NCI-H187 (cell line): Measurements from ENCODE around the gene ENTR1.
"Not testable (repeated sequence)": the region's sequence is repeated elsewhere in the genome, so short reads cannot be mapped to it uniquely, and the experiment has no call there.

Experiments
- DNase-seq, 2 experiments: peaks; one replicate each; lab custom pipeline; 2025; lab: John Stamatoyannopoulos, UW

The ENTR1 gene

DNA sequence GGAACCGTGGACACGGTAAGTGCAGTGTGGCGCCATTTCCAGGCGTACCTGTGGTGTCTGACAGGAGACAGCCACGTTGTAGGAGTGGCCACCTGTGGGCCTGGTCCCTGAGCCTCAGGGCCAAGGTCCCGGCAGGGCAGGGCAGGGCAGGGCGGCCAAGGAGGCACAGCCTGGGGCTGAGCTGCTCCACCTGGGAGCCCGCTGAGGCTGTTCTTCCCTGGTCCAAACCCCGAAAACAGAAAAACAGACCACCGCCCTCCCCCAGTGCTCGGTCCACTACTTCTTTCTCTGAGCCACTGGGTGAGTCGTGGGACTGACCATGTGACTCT, 8.6 kb upstream of the ENTR1 start:
- DNase-seq = no peak

DNA sequence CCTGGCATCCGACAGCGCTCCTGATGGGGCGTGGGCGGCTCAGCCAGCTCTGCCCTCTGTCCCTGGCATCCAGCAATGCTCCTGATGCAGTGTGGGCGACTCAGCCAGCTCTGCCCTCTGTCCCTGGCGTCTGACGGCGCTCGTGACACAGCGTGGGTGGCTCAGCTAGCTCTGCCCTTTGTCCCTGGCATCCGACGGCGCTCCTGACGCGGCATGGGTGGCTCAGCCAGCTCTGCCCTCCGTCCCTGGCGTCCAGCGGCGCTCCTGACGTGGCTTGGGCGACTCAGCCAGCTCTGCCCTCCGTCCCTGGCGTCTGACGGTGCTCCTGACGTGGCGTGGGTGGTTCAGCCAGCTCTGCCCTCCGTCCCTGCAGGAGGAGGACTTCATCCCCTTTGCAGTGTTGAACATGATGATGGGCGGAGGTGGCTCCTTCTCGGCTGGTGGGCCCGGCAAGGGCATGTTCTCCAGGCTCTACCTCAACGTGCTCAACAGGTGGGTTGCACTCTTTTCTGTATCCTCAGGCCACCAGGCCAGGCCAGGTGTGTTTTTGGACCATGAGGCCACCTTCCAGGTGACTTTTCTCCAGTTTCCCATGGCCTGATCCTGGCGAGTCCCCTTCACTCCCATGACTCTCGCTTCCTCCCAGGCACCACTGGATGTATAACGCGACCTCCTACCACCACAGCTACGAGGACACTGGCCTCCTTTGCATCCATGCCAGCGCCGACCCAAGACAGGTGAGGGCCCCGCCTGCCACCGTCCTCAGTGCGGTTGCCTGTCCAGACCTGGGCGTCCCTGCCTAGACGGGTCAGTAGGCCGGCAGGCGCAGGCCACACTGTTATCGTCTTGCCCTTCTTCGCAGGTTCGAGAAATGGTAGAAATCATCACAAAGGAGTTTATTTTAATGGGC, 8.0 kb upstream of the ENTR1 start:
- no peak for DNase-seq

- DNase-seq = no peak
Measured at GRCh38 chr9:136416914-136417313, 6.5 kb upstream of the ENTR1 start.

DNA sequence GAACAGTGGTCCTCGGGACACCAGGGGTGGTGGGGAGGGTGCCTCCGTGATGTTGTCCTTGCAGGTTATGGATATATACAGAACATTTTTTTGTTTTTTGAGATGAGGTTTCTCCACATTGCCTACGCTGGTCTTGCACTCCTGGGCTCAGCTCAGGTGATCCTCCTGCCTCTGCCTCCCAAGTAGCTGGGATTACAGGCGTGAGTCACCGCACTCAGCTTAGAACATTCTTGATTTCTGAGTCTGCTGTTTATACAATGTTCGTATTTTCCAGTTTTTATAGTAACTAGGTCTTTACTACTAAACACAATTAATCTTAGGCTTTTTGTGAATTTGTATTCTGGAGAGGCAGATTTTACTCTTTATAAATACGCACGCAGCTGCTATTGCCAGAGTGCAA, 6.0 kb upstream of the ENTR1 start:
- DNase-seq = no peak

GRCh38 chr9:136412962-136413361, 2.5 kb upstream of the ENTR1 start:
- DNase-seq = no peak

DNA sequence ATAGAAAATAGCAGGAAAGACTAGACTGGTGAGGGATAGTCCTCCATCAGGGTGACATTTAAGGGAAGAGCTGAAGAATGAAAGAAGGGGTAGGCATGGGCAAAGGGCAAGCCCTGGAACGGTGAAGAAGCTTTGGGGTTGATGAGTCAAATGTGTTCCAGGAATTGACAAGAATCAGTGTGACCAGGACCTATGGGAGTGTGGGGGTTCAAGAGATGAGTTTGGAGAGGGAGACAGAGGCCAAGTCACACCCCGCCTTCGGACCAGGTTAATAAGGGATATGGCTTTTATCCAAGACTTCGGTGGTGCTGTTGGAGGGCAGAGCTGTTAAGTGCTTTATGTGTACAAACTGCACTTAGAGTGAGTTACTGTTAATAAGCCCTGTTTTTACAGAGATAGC, 964 bp upstream of the ENTR1 start:
- DNase-seq = no peak

DNA sequence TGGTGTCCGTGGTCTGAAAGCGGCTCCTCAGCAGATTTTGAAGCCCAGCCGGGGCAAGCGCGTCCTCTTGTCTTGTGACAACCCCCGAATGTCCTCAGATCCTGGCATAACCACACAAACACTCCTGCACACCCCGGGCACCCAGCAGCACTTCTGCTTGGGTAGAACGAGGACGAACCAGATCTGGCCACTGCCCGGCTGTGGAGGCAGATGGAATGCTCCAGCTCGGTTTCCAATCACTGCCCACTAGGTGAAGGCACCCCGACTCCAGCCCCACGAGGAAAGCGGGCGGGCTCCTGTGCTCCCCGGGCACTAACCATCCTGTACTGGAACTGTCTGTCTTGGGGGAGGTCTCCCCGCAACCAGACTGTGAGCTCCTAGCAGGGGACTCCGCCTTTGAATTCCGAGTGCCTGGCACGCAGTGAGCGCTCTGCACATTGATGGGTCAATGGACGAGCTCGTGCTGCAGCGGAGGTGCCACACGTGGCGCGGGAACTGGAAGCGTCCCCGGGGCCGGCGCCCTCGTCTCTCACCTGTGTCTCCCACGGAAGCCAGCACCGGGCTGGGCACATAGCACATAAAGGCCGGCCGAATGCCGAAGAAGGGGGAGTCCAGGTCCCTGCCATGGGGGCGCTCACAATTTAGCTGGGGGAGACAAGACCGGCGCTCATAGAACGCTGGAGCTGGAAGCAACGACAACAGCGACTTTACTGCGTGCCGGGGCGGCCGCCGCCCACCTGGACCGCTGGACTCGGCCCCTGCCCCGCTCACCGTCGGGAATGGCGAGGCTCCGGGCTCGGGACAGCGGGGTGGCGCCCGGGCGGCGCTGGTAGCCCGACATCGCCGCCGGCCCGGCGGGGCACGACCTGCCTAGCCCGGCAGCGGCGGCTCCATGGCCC, 608 bp downstream of the ENTR1 start:
- no peak for DNase-seq

- no peak for DNase-seq
Measured at GRCh38 chr9:136407911-136408310, 2.5 kb downstream of the ENTR1 start.

- not testable (repeated sequence) for DNase-seq
Measured at GRCh38 chr9:136407061-136407460, 3.4 kb downstream of the ENTR1 start.

DNA sequence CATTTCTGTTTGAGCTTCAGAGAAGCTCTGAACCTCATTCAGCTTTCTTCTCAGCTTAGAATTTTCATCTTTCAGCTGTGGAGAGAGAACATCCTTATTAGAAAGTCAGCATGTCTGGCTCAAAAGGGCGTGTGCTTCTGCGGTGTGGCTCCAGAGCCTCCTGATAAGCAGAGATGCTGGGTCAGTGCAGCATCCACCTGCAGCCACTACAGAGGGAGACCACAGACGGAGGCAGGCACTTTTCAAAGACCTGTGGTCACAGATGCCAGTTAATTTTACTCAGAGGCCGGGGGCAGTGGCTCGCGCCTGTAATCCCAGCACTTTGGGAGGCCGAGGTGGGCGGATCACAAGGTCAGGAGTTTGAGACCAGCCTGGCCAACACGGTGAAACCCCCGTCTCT, 4.5 kb downstream of the ENTR1 start:
- DNase-seq = not testable (repeated sequence)

DNA sequence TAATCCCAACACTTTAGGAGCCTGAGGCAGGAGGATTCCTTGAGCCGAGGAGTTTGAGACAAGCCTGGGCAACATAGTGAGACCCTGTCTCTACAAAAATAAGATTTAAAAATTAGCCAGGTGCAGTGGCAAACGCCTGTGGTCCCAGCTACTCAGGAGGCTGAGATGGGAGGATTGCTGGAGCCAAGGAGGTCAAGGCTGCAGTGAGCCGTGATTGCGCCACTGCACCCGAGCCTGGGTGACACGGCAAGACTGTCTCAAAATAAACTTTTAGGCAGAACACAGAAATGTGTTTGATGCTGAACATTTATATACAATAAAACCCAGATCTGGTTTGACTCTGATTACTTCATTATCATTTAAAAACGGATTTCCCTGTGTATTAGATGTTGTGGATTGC, 4.9 kb downstream of the ENTR1 start:
- no peak for DNase-seq

GRCh38 chr9:136404801-136405136, 5.6 kb downstream of the ENTR1 start:
- DNase-seq = no peak

DNA sequence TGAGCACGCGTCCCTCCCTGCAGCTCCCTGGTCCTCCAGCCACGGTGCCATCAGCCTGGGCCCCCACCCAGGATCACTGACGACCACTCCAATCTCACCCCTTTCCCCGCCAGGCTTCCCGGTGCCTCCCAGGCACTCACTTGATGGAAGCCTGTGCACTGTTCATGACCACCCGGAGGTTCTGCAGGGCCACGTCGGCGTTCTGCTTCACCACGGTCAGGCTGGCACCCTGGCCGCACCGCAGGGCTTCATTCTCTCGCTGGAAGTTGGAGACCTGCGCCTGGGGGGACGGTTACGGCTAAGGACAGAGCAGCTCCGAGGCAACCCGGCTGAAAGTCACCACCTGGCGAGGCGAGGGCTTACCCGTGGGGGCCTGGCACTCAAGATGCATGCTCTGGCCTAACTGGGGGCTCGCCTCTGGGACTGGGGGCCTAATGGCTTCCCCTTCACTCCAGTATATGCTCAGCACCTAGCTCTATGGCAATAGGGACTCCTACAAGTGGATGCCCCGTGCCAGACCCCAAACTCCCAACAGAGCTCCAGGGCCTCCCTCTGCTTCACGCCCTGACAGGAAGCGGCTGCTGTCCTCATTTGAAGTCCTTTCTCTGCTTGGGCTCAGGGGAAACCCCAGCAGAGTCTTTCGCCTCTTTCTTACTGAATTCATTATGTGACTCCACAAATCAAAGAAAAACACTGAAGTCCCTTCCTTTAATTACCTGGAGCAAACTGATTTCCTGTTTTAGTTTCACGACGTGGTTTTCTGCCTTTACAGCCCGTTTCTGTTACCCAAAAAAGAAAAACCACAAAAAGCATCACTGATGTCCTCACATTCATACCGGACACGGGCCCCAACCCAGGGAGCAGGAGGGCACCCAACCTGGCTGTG, 6.3 kb downstream of the ENTR1 start:
- no peak for DNase-seq

GRCh38 chr9:136403538-136403914, 6.9 kb downstream of the ENTR1 start:
- DNase-seq = no peak

DNA sequence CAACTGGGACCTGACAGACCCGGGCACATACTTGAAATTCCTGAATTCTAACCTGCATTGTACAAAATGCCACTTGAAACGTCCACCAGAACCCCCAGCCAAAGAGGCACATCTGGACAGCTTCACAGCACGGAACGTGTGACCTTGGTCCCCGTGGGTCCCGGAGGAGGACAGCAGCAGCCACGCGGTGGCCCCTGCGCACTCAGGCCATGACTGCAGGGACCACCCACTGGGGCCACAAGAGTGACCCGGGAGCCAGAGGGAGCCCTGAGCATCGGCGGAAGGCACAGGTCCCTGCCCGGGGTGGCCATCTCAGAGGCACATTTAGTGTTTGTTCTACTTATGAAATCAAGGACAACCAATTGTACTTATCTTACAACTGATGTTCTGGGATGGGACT, 8.3 kb downstream of the ENTR1 start:
- DNase-seq = no peak

- DNase-seq = no peak
Measured at GRCh38 chr9:136401173-136401922, 9.1 kb downstream of the ENTR1 start.

DNA sequence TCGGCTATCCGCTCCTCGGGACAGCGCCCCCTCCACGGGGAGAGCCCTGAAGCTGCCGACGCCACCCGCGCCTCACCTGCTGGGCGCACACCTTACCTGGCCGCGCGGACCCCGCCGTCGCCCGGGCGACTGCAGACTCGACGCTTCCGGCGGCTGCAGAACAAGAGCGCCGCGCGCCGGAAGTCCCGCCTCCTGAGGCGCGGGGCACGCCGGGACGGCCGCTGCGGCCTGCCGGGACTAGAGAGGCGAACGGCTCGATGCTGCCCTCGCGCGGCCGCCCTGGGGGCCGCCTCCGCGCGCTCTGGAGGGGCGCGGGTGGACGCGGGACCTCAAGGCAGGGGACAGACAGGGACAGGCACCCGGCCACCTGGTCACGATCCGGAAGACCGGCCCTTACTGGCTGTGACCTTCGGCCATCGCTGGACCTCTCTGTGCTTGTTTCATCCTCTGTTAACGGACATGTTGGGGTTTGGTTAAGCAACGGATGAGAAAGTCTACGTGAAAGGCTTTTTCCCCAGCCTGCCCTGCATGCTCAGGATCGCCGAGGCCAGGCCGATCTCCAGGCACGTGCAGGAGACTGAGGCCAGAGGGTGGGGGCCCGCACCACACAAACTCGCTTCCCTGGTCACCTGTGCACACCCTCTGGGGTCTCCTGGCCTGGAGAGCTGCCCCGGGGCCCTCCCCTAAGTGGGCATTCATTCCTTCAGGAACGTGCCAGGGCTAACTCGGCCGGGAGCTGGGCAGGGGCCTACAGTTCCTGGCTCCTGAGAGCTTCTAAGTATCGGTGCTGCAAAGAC, 10.2 kb downstream of the ENTR1 start, which contains the start of gene SNAPC4:
TSS of gene SNAPC4 (minus strand) at position 133 of the 797 bp plus-strand sequence. CDS start 1,742 bp downstream, outside the sequence.
- DNase-seq = peak; percentile 45 to 67

DNA sequence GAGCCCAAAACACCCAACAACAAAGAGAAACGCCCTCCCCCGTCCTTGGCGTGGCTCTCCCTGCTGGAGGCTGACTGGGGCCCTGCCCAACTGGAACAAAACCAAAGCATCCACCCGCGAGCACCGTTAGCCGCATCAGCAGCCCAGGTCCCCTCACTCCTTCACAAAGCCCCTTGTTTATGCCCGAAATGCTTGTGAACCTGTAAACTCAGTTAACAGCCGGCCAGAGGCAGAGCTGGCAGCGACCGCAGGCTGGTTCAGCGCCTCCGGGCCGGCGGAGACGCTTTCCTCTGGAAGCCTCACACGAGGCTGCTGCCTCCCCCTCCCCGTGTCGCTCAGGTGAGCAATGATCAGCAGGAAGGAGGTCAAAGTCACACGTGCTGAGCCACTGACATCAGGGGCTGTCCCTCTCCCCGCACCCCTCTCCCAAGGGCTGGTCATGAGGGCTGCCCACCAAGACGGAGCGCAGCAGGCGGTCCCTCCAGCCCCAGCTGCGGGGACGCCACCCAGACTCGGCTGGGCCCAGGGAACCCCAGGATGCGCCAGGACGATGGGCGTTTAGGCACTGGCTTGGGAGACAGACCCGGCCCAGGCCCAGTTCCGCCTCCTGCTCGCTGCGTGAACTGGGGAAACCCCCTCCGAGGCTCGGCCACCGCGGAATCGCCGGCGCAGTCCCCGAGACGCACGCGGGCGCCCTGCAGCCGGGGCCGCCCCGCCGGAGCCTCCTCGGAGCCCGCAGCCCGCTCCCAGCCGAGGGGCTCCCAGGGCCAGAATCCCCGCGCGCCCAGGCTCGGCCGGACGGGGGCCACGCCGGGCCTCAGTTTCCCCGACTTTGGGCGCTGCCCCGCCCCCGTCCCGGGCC, 11.0 kb downstream of the ENTR1 start:
- no peak for DNase-seq

DNA sequence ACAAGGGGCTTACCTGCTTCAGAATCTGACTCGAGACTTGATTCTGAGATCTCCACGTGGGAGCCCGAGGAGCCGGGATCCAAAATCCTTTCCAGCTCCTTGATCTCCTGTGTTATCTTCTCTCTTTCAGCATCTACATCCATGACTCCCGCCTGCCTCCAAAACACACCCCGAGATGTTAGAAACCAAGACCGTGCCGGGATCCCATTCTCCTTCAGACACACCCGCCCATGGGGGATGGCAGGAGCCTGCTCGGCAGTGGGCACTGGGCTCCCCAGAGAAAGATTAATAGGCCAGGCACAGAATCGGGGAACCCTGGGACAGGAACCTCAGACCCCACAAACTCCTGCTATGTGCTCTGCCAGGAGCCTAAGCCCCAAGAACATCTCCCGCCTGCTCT, 12.1 kb downstream of the ENTR1 start:
- DNase-seq = no peak

- DNase-seq = no peak
Measured at GRCh38 chr9:136397643-136398042, 12.8 kb downstream of the ENTR1 start.
